GM20000 (cell line): ENCODE data around the gene PLD6.
A peak's percentile ranks its signal among the peaks of the same experiment; 100 is the strongest.

Experiments
- DNase-seq: peaks from one replicate; pipeline ENCODE4 v3.0.0; 2012; ENCODE audit warnings: low spot score
- TF ChIP-seq, protein P1 (sequence below): IDR thresholded peaks from 2 replicates; pipeline ENCODE4 v1.5.1; 2012; ENCODE audit warnings: mild to moderate bottlenecking, control low read depth; ENCODE audit errors: extremely low read depth, missing control alignments

PLD6 gene

GRCh38 chr17:17205368-17206123 lies 587 bp downstream of the PLD6 start:
- DNase-seq: peak; percentile 91
- TF ChIP-seq, protein P1, sequence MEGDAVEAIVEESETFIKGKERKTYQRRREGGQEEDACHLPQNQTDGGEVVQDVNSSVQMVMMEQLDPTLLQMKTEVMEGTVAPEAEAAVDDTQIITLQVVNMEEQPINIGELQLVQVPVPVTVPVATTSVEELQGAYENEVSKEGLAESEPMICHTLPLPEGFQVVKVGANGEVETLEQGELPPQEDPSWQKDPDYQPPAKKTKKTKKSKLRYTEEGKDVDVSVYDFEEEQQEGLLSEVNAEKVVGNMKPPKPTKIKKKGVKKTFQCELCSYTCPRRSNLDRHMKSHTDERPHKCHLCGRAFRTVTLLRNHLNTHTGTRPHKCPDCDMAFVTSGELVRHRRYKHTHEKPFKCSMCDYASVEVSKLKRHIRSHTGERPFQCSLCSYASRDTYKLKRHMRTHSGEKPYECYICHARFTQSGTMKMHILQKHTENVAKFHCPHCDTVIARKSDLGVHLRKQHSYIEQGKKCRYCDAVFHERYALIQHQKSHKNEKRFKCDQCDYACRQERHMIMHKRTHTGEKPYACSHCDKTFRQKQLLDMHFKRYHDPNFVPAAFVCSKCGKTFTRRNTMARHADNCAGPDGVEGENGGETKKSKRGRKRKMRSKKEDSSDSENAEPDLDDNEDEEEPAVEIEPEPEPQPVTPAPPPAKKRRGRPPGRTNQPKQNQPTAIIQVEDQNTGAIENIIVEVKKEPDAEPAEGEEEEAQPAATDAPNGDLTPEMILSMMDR: no peak

GRCh38 chr17:17204635-17205231 lies 1.4 kb downstream of the PLD6 start:
- TF ChIP-seq, protein P1: no peak
- DNase-seq: no peak

DNA sequence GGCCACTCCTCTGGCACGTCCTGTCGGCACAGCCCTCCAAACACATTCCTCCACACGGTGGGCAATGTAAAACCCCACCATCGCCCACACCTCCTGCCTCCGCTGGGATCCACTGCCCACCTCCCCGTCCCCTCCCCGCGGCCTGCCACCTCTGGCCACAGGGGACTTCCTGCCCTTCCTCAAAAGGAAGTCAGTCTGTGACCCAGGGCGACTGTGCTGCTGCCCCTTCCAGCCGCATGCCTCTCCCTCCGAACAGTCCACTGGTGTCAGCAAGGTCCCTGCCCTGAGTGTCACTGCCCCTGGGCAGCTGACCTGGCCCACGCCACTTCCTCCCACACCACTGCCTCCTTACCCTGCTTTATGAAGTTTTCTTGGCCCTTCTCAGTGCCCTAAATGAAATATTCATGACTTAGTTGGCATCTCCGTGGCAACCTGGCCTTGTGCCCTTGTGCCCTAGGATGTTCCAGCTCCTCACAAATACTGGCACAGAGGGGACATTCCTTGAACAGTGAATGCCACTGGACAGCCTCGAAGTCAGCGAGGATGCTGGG lies 2.0 kb downstream of the PLD6 start:
- TF ChIP-seq, protein P1: no peak

DNA sequence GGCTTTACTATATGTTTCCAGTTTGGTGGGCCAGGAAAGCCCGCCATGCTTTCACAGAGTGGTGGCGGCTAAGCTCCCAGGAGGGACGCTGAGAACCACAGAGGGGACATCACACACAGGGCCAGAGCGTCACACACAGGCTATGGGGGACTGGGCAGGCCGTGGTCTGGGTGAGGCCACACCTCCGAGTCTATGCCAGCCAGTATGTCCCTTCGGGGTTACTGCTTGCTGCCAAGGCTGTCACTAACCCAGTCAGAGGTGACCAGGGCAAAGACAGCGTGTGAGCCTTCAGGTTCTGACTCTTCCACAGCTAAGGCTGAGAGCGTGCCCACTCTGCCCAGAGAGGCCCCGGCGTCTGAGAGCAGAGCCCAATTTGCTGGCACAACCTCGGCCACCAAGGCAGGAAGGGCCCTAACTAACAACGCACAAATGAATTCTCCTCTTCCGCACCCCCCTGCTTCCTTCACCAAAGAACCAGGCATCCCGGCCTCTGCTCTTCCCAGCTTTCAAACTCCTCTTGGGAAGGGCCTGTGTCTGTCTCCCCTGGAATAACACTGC lies 2.9 kb downstream of the PLD6 start:
- TF ChIP-seq, protein P1: no peak
- no peak for DNase-seq

More for the DNA sequence above, 2.0 kb downstream of the PLD6 start:
- no peak for DNase-seq

DNA sequence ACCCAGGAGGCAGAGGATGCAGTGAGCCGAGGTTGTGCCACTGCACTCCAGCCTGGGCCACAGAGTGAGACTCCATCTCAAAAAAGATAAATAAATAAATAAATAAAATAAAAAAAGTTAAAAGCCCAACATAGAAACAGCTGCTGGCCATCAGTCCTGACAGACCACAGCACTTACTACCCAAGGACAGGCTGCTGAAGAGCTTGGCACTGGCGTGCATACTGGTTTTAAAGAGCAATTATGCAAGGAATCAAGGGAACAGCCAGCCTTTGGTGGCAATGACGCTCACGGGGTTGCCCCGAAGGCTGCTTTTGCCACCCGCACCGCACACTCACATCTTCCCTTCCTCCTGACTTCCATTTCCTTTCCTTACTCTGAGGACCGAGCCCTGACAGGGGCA lies 4.2 kb downstream of the PLD6 start:
- DNase-seq: no peak
- TF ChIP-seq, protein P1: no peak

GRCh38 chr17:17201271-17201670 lies 4.9 kb downstream of the PLD6 start:
- no peak for DNase-seq
- TF ChIP-seq, protein P1: no peak

- DNase-seq: no peak
- TF ChIP-seq, protein P1: no peak
These were observed 5.3 kb downstream of the PLD6 start for GRCh38 chr17:17200831-17201230.
